ENCODE data around the gene HOXD10. TPM values are rescaled to one million over a fixed set of nuclear protein-coding genes. Genes with fewer than 3 reads are reported as not detected.

HOXD10 gene
- total RNA-seq, 1 donor from 2014 or later: not detected

GRCh38 chr2:176088937-176089842 lies 27.4 kb upstream of the HOXD10 start:
- Histone ChIP-seq H3K4me1 (peaks cover 19% of the 10 kb centered on the region), H3K27me3 (ENCODE audit: low read depth) (peaks cover 98% of the 10 kb centered on the region), H3K4me3 (no peak overlapping the region), H3K9me3 (no peaks in the 10 kb centered on the region), H3K27ac (no peak overlapping the region), H3K36me3 (no peaks in the 10 kb centered on the region)
- TF ChIP-seq CTCF (IDR thresholded peaks at IDR 0.05): no peak
- no peak for DNase-seq
- ATAC-seq: no peak
- intact Hi-C loops (cut with DNase I): no loop called here

GRCh38 chr2:176089843-176090395 lies 26.7 kb upstream of the HOXD10 start:
- Histone ChIP-seq H3K4me1 (peaks cover 19% of the 10 kb centered on the region), H3K27ac (no peak overlapping the region), H3K9me3 (no peaks in the 10 kb centered on the region), H3K27me3 (ENCODE audit: low read depth) (peaks cover 98% of the 10 kb centered on the region), H3K36me3 (no peaks in the 10 kb centered on the region), H3K4me3 (no peak overlapping the region)
- ATAC-seq (no peak), DNase-seq (no peak)
- intact Hi-C loops (cut with DNase I): loop anchor here (10.0 kb wide), 1 partner anchor 395 kb away; no protein-coding TSS in a partner anchor
- no peak for TF ChIP-seq CTCF (IDR thresholded peaks at IDR 0.05)

- Histone ChIP-seq H3K36me3 (no peaks in the 10 kb centered on the region), H3K9me3 (no peaks in the 10 kb centered on the region), H3K27me3 (ENCODE audit: low read depth) (peaks cover 98% of the 10 kb centered on the region), H3K27ac (no peak overlapping the region), H3K4me1 (peaks cover 19% of the 10 kb centered on the region), H3K4me3 (no peak overlapping the region)
- ATAC-seq: no peak
- DNase-seq: no peak
- intact Hi-C loops (cut with DNase I): loop anchor here (10.0 kb wide), 1 partner anchor 396 kb away; no protein-coding TSS in a partner anchor
- no peak for TF ChIP-seq CTCF (IDR thresholded peaks at IDR 0.05)
Measured at GRCh38 chr2:176090862-176091261, 25.7 kb upstream of the HOXD10 start.

- intact Hi-C loops (cut with DNase I): loop anchor here (10.0 kb wide), 1 partner anchor 397 kb away; no protein-coding TSS in a partner anchor
- H3K9me3 ChIP-seq: no peaks in the 10 kb centered on the region
- no peak overlapping the region for H3K4me3 ChIP-seq
- peaks cover 24% of the 10 kb centered on the region for H3K4me1 ChIP-seq
- H3K27me3 ChIP-seq (ENCODE audit: low read depth): peaks cover 98% of the 10 kb centered on the region
- no peak for TF ChIP-seq CTCF (IDR thresholded peaks at IDR 0.05)
- DNase-seq: no peak
- ATAC-seq: no peak
- H3K27ac ChIP-seq: no peak overlapping the region
- no peaks in the 10 kb centered on the region for H3K36me3 ChIP-seq
Measured at GRCh38 chr2:176091329-176092258, 25.0 kb upstream of the HOXD10 start.

Measured in lower lobe of right lung (tissue), 2 donors.